Non-pigmented ciliary epithelial cell (primary cell): ENCODE data around the gene SEC22B.
"Not testable (repeated sequence)": the region's sequence is repeated elsewhere in the genome, so short reads cannot be mapped to it uniquely, and the experiment has no call there.

ENCODE experiments used
- DNase-seq: peaks from one replicate; pipeline ENCODE4 v3.0.0-alpha.2; 2010; ENCODE audit warnings: low read depth

SEC22B gene

DNA sequence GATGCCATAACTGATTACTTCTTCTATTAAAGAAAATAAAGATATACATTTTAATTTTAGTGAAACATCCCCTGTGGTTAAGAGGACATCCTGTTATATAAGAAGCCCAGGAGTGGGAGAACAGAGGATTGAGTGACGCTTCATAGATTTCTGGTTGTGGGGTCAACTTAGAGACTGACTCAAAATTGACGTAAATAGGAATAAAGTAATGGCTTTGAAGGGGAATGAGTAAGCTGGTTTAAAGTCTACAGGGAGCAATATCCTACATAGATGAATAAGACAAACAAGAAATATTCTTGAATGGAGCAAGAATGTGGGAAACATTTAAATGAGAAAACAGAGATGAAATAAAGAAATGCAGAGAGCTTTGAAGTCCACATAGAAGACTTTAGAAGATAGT, 60.2 kb downstream of the SEC22B start:
- peak; percentile 27 for DNase-seq

DNA sequence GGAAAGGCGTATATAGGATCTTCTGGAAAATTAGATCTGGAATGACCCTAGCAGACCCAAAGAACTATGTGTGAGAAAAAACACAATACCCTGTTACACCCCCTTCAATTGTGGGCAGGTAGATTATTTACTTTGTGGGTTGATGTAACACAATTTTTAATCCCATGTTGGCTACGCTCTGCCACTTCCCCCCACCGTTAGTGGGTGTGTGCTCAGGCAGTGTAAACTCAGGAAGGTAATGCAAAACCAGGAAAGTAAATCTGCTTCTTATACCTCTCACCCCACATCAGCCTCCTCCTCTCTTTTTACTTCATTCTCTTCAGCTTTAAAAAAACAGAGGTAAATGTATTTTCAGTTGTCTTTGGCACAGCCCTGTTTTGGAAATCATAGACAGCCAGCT, 63.2 kb downstream of the SEC22B start:
- not testable (repeated sequence) for DNase-seq

DNA sequence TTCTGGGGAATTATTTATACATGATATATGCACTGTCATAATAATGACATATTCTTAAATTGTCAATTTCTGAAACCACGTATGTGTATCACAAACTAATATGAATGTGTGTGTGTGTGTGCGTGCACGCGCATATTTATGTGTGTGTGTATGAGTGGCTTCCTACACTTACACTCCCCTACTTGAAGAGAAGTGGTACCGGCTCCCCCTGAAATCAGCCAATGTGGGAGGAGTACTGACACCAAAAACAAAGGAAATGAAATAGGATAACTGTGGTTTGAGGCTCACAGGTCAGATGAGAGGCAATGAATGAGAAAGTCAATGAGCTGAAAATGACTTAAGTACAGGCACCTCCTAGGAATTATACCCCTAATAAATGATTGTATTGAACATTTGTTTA, 64.1 kb downstream of the SEC22B start:
- not testable (repeated sequence) for DNase-seq

DNA sequence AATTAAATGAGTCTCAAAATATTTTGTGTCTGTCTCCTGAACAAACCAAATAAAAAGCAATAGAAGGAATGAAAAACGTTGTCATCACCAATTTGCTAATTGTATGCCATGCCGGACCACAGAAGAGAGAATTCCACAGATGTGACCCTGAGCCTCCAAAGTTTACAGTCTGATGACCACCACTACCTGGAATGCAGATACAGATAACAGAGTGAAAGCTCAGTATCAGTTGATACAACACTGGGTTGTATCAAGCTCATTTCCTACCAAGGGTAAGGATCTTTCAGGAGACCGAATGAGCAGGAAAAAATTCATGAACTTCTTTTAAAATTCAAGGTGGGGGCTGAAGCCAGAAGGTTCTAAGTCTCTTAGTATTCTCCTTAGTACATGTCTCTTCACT, 64.5 kb downstream of the SEC22B start:
- not testable (repeated sequence) for DNase-seq

DNA sequence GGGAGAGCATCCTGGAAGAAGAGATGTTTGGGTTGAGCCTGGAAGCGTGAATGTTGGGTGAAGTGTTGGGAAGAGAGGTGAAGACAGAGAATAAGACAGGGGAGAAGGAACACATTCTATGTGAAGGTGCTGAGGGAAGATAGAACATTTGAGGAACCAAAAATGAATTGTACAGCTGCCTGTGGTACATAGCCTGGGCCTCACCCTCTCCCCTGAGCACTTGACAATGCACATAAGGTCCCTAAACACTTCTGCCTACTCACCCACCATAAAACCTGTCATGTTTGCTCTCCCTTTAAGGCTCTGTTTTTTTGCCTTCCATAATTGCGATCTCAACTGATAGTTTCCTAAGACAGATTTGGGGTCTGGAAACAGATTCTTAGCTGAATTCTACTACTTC, 65.3 kb downstream of the SEC22B start:
- not testable (repeated sequence) for DNase-seq

DNA sequence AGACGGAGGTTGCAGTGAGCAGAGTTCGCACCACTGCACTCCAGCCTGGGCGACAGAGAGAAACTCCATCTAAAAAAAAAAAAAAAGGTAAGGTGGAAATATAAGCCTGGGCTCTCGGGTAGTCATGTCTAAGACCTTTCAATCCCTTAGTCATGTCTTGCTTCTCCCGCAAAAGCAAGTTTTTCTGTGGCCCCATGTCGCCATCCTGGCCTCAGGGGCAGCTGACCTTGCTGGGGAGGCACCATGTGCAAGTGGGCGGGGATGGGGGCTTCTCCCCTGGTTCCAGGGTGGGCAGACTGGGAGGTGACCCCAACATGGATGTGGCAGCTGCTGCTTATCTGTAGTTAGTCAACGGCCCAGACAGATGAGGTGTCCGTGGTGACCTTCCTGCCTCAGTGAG, 66.7 kb downstream of the SEC22B start:
- DNase-seq = not testable (repeated sequence)

DNA sequence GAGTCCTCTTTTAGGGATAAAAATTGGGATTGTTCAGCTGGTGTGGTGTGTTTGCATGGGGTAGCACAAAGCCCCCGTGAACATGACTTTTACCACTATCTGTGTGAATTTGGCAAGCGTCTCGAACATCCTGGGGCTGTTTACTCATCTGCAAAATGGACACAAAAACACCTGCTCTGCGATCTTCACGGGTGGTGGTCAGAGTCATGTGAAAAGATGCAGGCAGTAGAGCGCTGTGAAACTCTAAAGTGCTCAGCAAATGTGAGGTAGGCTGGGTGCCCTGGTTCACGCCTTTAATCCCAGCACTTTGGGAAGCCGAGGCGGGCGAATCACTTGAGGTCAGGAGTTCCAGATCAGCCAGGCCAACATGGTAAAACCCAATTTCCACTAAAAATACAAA, 67.1 kb downstream of the SEC22B start:
- not testable (repeated sequence) for DNase-seq

DNA sequence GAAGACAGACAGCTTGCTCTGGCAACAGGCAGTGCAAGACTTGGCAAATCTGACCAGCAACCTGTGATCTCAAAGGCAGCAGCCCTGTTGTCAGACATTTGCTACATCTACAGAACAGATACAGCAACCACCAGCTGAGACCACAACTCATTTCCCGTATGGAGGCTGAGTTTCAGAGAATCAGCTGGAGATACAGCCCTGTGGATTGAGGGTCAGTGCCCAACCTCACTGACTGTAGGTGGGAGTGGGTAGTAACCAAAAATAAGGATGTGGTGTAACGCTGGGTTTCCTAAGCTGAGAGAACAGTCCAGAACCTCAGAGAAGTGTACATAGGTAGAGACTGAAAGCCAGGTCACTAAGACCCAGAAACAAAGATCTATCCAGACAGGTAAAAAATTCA, 71.0 kb downstream of the SEC22B start:
- DNase-seq = not testable (repeated sequence)

DNA sequence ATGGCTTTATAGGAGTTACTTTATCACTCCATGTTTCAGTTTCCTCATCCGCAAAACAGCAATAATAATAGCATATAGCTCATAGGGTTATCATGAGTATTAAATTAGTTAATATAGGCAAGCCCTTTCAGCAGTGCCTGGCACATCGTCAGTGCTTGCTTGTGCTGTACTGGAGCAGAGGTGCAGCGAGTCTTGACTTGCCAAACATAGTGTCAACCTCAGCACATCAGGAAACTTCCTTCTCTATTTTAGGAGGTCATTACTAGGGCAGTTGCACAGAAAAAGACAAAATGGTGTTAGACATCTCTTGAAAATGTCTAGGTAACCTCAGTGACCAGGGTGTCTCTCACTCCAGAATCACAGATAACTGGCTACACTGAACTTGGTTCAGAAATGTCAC, 72.6 kb downstream of the SEC22B start:
- DNase-seq = not testable (repeated sequence)

DNA sequence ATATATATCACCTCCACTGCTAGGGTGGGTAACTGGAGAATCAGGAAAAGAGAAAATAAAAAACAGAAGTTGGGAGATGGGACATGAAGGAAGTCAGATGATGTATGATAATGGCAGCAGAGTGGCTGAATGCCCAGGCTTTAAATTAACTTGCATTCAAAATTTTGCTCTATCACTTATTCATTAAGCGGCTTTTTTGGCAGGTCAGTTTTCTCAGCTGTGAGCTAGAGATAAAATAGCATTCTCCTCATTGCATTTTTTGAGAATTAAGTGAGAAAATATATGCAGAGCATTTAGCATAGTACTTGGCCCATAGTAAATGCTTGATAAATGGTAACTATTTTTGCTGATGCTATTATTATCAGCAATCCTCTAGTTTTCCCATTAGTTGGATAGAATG, 74.7 kb downstream of the SEC22B start:
- not testable (repeated sequence) for DNase-seq
